ENCODE measurements around the gene ULK4. TPM values are rescaled to one million over a fixed set of nuclear protein-coding genes. Genes with fewer than 3 reads are reported as not detected.

The ULK4 gene
- total and polyA plus RNA-seq, 2 of the 8 experiments (the other 6 are each of a cell fraction or from before 2014, with no cell fraction given): 3.0 to 10.8 TPM

DNA sequence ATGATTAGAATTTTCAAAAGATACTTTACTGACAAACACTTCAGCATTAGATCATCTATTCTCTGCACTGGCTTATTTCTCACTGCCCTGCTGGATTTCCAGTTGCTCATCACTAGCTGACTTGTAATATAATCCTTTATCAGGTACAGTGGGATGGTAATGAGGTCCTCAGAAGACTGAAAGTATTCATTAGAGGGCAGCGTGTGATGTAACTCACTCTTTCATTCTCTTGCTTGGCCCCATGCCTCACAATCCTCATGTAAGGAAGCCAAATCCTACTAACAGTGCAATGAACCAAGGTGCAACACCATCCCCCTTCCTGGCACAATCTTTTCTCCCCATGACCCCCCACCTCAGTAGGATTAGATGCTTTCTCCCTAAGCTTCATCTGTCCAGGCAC, 472.7 kb downstream of the ULK4 start (continued):
- TF ChIP-seq, protein P1, sequence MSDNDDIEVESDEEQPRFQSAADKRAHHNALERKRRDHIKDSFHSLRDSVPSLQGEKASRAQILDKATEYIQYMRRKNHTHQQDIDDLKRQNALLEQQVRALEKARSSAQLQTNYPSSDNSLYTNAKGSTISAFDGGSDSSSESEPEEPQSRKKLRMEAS (IDR thresholded peaks at IDR 0.05): no peak
- no peak for TF ChIP-seq KDM5A (IDR thresholded peaks at IDR 0.05; ENCODE audit: low read length)
- TF ChIP-seq POLR2A (IDR thresholded peaks at IDR 0.05; ENCODE audit: control extremely low read depth in 1 of 2, low read depth in 2 of 2, low read length in 2 of 2): no peak
- TF ChIP-seq RFX5 (IDR thresholded peaks at IDR 0.05; ENCODE audit: borderline replicate concordance, low read depth, low read length): no peak

Data from H1 (cell line).